Activated T-cell treated with anti-CD3 and anti-CD28 coated beads, Interleukin-2, amount 50 U/mL, for 4 hours (primary cell): ENCODE measurements around the gene ACTR3C. TPM values are rescaled to one million over a fixed set of nuclear protein-coding genes. Genes with fewer than 3 reads are reported as not detected.

ENCODE experiments used
- ATAC-seq, 2 donors: fragments of 200-7000 bp; cut with Tn5 transposase; one replicate each; pipeline ENCODE4 v1.10.0; 2021
- DNase-seq: peaks from one replicate; pipeline ENCODE4 v3.0.0-alpha.2; 2020
- H3K27me3 Mint-ChIP-seq: one replicate; pipeline ENCODE4 v1.8.0; 2021; ENCODE audit warnings: low read depth, mixed read lengths
- H3K36me3 Mint-ChIP-seq: one replicate; pipeline ENCODE4 v1.8.0; 2022; ENCODE audit warnings: mixed read lengths; ENCODE audit not compliant: insufficient read depth
- H3K4me1 Mint-ChIP-seq: one replicate; pipeline ENCODE4 v1.8.0; 2021; ENCODE audit warnings: low read depth, mixed read lengths
- H3K4me3 Mint-ChIP-seq: one replicate; pipeline ENCODE4 v1.8.0; 2021; ENCODE audit warnings: mild to moderate bottlenecking, moderate library complexity, mixed read lengths
- H3K9me3 Mint-ChIP-seq: one replicate; pipeline ENCODE4 v1.8.0; 2021; ENCODE audit warnings: mixed read lengths
- total RNA-seq, 3 donors: library from RNA; stranded (reverse); gene quantifications; one replicate each; pipeline ENCODE4 v1.2.1, GENCODE V29; 2021

ACTR3C gene
- total RNA-seq, 3 donors from 2014 or later = 5.1 to 7.0 (median 5.5) TPM

GRCh38 chr7:150346922-150347321 is 23.6 kb upstream of the ACTR3C start:
- Mint-ChIP-seq H3K4me1 (peaks cover 2% of the 10 kb centered on the region), H3K36me3 (no peaks in the 10 kb centered on the region)

GRCh38 chr7:150345012-150345411 is 21.7 kb upstream of the ACTR3C start:
- H3K36me3 Mint-ChIP-seq = no peaks in the 10 kb centered on the region
- H3K9me3 Mint-ChIP-seq = no peaks in the 10 kb centered on the region
- H3K4me3 Mint-ChIP-seq = no peak overlapping the region
- H3K4me1 Mint-ChIP-seq = peaks cover 8% of the 10 kb centered on the region
- no peak for ATAC-seq
- H3K27me3 Mint-ChIP-seq = peaks cover 42% of the 10 kb centered on the region
- no peak for DNase-seq

More at GRCh38 chr7:150346922-150347321, 23.6 kb upstream of the ACTR3C start:
- DNase-seq = no peak
- ATAC-seq = no peak
- H3K4me3 Mint-ChIP-seq = no peak overlapping the region
- no peaks in the 10 kb centered on the region for H3K9me3 Mint-ChIP-seq
- H3K27me3 Mint-ChIP-seq = peaks cover 33% of the 10 kb centered on the region

GRCh38 chr7:150344299-150344698 is 21.0 kb upstream of the ACTR3C start:
- Mint-ChIP-seq H3K4me1 (peaks cover 11% of the 10 kb centered on the region), H3K36me3 (no peaks in the 10 kb centered on the region), H3K9me3 (no peaks in the 10 kb centered on the region), H3K27me3 (peaks cover 49% of the 10 kb centered on the region), H3K4me3 (no peak overlapping the region)
- DNase-seq (no peak), ATAC-seq (no peak)

- Mint-ChIP-seq H3K36me3 (no peaks in the 10 kb centered on the region), H3K4me3 (no peak overlapping the region), H3K9me3 (no peaks in the 10 kb centered on the region), H3K27me3 (peaks cover 49% of the 10 kb centered on the region), H3K4me1 (peaks cover 11% of the 10 kb centered on the region)
- ATAC-seq = no peak
- DNase-seq = no peak
Measured at GRCh38 chr7:150343225-150343624, 19.9 kb upstream of the ACTR3C start.

DNA sequence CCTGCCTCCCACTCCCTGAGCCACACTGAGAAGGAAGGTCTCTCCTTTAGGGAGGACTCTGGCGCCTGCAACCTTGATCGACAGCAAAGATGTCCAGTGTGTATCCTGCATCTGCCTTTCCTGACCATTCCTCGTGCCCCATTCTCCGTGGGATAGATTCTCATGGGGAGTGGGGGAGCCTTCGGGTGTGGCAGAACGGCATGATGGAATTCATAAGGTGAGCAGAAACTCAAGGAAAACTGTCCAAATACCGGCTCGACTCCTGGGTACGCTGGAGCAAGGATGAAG is 18.7 kb upstream of the ACTR3C start:
- ATAC-seq = no peak
- H3K27me3 Mint-ChIP-seq = peaks cover 49% of the 10 kb centered on the region

GRCh38 chr7:150341263-150342120 is 18.1 kb upstream of the ACTR3C start, which contains the start of gene RARRES2:
Gene RARRES2 (minus strand): TSS chr7:150341629. CDS start chr7:150340609, 1,020 bp downstream.
- ATAC-seq (no peak), DNase-seq (no peak)
- peaks cover 11% of the 10 kb centered on the region for H3K4me1 Mint-ChIP-seq
- peaks cover 6% of the 10 kb centered on the region for H3K36me3 Mint-ChIP-seq
- no peaks in the 10 kb centered on the region for H3K9me3 Mint-ChIP-seq
- no peak within 1 kb of the TSS for H3K4me3 Mint-ChIP-seq
- peaks cover 46% of the 10 kb centered on the region for H3K27me3 Mint-ChIP-seq

More for the DNA sequence above, 18.7 kb upstream of the ACTR3C start:
- Mint-ChIP-seq H3K4me3 (no peak overlapping the region), H3K36me3 (peaks cover 6% of the 10 kb centered on the region), H3K4me1 (peaks cover 11% of the 10 kb centered on the region), H3K9me3 (no peaks in the 10 kb centered on the region)
- no peak for DNase-seq

DNA sequence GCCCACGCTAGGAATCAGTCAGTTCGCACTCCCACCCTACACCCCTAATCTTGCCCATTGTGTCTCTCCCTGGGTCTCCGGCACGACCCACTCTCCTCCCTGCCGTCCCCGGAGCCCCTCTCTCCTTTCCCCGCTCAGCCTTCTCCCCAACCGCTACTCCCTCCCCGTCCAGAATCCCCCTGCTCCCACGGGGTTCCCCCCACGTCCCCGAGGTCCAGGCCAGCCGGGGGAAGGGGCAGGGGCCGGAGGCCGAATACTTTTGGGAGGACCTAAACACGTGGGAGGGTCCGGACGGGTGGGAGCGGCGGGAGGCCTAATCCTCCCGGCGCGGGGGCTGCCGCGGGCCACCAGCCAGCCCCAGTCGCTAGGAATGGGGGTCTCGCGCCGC is 17.5 kb upstream of the ACTR3C start:
- DNase-seq (no peak), ATAC-seq (no peak)
- H3K9me3 Mint-ChIP-seq = no peaks in the 10 kb centered on the region
- peaks cover 9% of the 10 kb centered on the region for H3K36me3 Mint-ChIP-seq
- no peak overlapping the region for H3K4me3 Mint-ChIP-seq
- H3K4me1 Mint-ChIP-seq = peaks cover 11% of the 10 kb centered on the region
- peaks cover 41% of the 10 kb centered on the region for H3K27me3 Mint-ChIP-seq

GRCh38 chr7:150340024-150340749 is 16.8 kb upstream of the ACTR3C start:
- Mint-ChIP-seq H3K9me3 (no peaks in the 10 kb centered on the region), H3K27me3 (peaks cover 40% of the 10 kb centered on the region), H3K4me1 (peaks cover 11% of the 10 kb centered on the region), H3K36me3 (peaks cover 9% of the 10 kb centered on the region), H3K4me3 (no peak overlapping the region)
- no peak for DNase-seq
- peak; percentile 61 to 65 for ATAC-seq

- H3K4me3 Mint-ChIP-seq = no peak overlapping the region
- DNase-seq = no peak
- peaks cover 11% of the 10 kb centered on the region for H3K4me1 Mint-ChIP-seq
- H3K9me3 Mint-ChIP-seq = no peaks in the 10 kb centered on the region
- H3K27me3 Mint-ChIP-seq = peaks cover 33% of the 10 kb centered on the region
- H3K36me3 Mint-ChIP-seq = peaks cover 9% of the 10 kb centered on the region
- no peak for ATAC-seq
Measured at GRCh38 chr7:150339409-150339809, 16.1 kb upstream of the ACTR3C start.

DNA sequence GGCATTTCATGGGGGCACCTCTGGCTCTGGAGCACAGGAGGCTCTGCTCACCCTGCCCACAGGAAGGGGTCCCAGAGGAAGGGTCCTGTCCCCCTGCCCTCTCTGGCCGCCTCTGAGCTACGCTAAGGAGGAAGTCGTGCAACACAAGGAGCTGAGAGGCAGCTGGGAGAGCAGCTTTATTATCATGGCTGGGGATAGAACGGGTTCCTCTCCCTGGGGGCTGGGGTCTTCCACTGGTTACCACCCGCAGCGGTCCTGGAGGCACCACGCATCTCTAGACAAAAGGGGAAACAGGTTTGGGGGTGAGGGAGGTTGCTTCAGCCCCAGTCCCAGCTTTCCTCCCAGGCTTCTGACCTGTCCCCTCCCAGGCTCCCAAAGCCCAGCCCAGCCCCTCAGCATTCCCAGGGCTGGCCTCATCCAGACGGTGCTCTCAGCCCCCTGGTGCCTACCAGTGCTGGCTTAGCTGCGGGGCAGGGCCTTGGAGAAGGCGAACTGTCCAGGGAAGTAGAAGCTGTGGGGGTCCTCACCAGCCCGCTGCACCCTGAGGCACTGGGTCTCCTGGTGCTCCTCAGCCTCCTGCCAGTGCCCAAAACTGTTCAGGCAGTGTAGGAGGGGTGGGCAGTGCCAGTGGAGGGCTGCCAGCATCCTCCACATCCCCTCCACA is 15.0 kb upstream of the ACTR3C start:
- ATAC-seq = no peak
- Mint-ChIP-seq H3K36me3 (peaks cover 9% of the 10 kb centered on the region), H3K27me3 (peaks cover 26% of the 10 kb centered on the region), H3K4me3 (no peak overlapping the region), H3K4me1 (peaks cover 11% of the 10 kb centered on the region), H3K9me3 (no peaks in the 10 kb centered on the region)
- no peak for DNase-seq

GRCh38 chr7:150337659-150338081 is 14.3 kb upstream of the ACTR3C start:
- H3K4me3 Mint-ChIP-seq = no peak overlapping the region
- H3K27me3 Mint-ChIP-seq = peaks cover 23% of the 10 kb centered on the region

GRCh38 chr7:150337179-150337578 is 13.8 kb upstream of the ACTR3C start:
- Mint-ChIP-seq H3K9me3 (no peaks in the 10 kb centered on the region), H3K27me3 (peaks cover 19% of the 10 kb centered on the region)

More at GRCh38 chr7:150337659-150338081, 14.3 kb upstream of the ACTR3C start:
- no peak for ATAC-seq
- Mint-ChIP-seq H3K36me3 (peaks cover 9% of the 10 kb centered on the region), H3K4me1 (peaks cover 11% of the 10 kb centered on the region), H3K9me3 (no peaks in the 10 kb centered on the region)
- no peak for DNase-seq

DNA sequence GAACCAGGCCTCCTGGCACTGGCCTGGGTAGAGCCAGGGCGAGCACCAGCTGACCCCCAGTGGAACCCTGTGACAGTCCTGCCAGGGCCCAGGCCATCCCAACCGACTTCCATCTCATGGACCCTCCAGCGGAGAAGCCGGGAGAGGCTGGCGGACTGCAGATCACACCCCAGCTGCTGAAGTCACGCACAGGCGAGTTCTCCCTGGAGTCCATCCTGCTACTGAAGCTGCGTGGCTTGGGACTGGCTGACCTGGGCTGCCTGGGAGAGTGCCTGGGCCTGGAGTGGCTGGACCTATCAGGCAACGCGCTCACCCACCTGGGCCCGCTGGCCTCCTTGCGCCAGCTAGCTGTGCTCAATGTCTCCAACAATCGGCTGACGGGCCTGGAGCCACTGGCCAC is 13.4 kb upstream of the ACTR3C start:
- no peak overlapping the region for H3K4me3 Mint-ChIP-seq
- H3K27me3 Mint-ChIP-seq = peaks cover 14% of the 10 kb centered on the region
- H3K4me1 Mint-ChIP-seq = peaks cover 9% of the 10 kb centered on the region
- no peak for ATAC-seq
- no peaks in the 10 kb centered on the region for H3K9me3 Mint-ChIP-seq
- H3K36me3 Mint-ChIP-seq = peaks cover 9% of the 10 kb centered on the region
- no peak for DNase-seq

More at GRCh38 chr7:150337179-150337578, 13.8 kb upstream of the ACTR3C start:
- H3K36me3 Mint-ChIP-seq = peaks cover 9% of the 10 kb centered on the region
- peaks cover 11% of the 10 kb centered on the region for H3K4me1 Mint-ChIP-seq
- no peak overlapping the region for H3K4me3 Mint-ChIP-seq
- ATAC-seq = no peak
- DNase-seq = no peak

DNA sequence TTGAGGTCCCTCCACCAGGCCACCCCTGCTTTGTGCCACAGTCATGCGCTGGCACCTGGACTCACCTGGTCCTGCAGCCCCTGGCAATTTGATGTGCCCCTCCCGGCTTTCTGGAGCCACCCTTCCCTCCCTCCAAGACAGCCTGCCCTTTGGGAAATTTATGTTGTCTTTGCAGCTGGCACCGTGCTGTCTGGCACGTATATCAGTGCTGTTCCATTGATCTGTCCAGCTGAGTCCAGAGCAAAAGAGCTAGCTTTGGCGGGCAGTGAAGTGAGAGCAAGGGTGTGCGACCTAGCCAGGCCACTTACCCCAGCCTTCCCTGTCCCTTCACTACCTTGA is 12.4 kb upstream of the ACTR3C start:
- H3K4me1 Mint-ChIP-seq = peaks cover 7% of the 10 kb centered on the region
- no peak for ATAC-seq
- H3K9me3 Mint-ChIP-seq = no peaks in the 10 kb centered on the region
- no peak overlapping the region for H3K4me3 Mint-ChIP-seq
- peaks cover 12% of the 10 kb centered on the region for H3K36me3 Mint-ChIP-seq
- DNase-seq = no peak
- peaks cover 12% of the 10 kb centered on the region for H3K27me3 Mint-ChIP-seq
